HG03342 (cell line): Measurements from ENCODE around the gene DBNL.
A peak's percentile ranks its signal among the peaks of the same experiment; 100 is the strongest.
"Not testable (repeated sequence)": the region's sequence is repeated elsewhere in the genome, so short reads cannot be mapped to it uniquely, and the experiment has no call there.

Experiments used
- ATAC-seq: cut with Tn5 transposase; IDR thresholded peaks from one replicate; pipeline ENCODE4 v1.9.1; 2021; ENCODE audit warnings: mild to moderate bottlenecking, moderate library complexity; ENCODE audit not compliant: unreplicated experiment

DBNL gene

DNA sequence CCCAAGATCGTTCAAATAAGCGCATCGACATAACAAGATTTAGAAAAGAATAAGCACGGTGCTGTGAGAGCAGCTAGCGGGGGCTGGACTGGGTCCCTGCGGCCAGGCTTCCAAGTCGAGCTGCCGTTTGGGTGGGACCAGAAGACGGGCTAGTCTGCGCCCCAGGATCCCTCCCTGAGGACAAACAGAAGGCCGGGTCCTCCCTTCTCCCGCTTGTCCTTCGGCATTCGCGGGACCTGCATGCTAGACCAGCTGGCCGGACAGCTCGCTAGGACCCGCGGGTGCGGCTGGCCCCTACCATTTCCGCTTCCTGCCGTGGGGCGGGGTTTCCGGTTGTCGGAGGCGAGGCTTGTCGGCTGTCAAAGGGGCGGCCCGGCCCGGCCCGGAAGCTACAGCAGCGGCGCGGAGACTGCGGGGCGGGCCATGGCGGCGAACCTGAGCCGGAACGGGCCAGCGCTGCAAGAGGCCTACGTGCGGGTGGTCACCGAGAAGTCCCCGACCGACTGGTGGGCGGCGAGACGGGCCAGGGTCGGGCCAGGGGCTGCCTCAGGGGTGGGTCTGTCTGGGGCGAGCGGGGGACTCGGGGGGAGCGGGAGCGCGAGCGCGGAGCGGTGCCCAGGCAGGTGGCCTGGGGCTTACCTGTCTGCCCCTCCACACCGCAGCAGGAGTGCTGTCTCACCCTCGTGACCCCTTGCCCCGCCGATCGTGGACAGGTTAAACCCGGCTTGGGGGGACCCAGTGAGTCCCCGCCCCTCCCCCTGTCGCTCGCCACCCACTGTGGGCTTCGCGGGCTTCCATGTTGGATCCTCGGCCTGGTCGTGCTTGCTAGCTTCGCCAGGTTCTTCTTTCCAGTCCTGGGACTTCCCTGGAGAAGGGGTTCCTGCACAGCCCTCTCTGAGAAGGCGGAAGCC lies at the start of gene DBNL:
Gene DBNL (plus strand): TSS at position 388 of the 911 bp plus-strand sequence. CDS start 36 bp downstream, at position 424.
- peak; percentile 75 for ATAC-seq

DNA sequence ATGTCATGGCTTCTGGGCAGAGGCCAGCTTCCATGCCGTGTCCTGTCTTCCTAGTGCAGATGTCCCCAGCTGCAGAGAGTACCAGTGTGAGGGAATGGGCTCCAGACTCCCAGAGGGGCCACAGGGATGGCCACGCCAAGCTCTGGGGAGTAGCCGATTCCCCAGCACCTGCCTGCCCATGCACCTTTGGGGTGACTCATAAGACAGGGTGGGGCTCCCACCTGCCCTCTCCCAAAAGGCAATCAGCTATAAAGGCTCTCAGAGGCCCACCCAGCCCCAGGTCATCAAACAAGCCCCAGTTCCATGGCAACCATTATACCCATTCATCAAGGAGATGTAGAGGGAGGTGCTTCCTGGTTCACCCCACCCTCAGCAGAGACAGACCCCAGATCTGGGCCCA lies 47.0 kb upstream of the DBNL start, which contains the start of gene SPDYE1:
Gene SPDYE1 (plus strand): TSS at position 366 of the 400 bp plus-strand sequence. CDS start 2,053 bp downstream, outside the sequence.
- not testable (repeated sequence) for ATAC-seq

DNA sequence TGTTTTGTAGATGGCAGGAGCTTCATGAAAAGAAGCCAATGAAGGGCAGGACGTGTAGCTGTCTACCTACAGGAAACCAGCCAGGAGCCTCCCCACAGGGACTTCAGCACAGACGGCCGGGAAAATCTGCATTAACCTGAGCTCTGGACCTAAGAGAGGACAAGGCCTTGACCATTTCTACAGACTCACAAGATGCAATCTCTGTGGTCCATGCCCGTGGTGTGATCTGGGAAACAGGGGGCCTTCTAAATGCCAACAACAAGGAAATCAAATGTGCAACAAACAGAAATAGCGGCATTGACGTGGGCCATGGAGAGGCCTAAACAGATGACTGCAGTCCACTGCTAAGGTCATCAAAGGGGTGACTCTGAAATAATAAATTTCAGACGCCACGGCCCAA lies 32.4 kb upstream of the DBNL start:
- ATAC-seq: not testable (repeated sequence)

DNA sequence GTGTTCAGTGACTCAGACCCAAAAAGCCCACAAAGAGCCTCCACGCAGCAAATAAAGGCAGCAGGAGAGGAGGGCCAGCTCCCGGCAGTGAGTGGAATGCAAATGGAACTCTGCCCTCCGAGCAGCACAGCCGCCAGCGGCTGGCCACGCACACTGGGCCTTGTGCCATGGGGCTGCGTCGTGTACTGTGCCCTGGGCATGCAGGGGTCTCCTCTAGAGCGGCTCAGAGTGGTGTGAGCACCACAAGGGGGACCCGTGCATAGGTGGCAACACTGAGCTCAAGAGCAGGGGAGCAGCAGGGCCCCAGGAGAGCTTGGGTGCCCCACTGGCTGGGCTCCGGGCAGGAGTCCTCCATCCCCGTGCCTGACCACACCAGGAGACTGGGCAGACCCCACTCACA lies 29.4 kb upstream of the DBNL start:
- not testable (repeated sequence) for ATAC-seq

DNA sequence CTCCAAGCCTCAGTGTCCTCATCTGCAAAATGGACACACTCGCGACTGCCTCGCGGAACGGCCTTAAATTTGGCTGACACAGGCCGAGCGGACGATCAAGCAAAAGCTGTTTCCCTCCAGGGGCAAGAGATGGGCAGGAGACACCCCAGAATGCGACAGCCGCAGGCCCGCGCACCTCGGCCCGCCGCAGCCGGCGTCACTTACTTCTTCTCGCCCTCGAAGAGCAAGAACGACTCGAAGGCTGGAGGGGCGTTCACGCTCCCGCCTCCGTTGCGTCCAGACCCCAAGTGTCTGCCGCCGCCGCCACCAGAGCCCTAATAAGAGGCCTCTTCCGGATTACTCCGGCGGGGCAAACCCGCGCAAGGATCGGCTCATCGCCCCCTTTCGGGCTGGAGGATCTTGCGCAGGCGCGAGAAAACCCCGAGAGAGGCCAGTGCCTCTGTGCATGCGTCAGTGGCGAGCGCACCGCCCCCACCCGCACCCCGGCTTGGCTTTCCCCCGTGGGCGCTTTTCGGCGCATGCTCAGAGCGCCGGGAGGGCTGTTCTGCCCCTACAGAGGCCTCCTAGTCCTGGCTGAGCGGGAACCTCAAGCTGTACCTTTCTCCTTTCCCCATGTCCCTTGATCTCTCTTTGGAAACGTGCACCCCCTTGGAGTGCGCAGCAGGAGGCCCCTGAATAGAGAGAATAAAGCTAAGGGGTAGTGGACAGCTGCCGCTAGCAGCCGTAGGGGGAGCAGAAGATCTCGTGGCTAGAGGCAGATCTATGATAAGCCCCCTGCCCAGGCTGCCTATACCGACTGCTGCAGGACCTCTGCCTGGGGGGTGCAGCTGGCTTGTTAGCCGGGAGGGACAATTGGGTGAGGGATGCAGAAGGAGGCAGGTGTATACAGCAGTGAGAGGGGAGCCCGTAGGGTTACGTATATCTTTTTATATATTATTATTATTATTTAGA lies 25.4 kb upstream of the DBNL start:
- ATAC-seq: peak; percentile 84

DNA sequence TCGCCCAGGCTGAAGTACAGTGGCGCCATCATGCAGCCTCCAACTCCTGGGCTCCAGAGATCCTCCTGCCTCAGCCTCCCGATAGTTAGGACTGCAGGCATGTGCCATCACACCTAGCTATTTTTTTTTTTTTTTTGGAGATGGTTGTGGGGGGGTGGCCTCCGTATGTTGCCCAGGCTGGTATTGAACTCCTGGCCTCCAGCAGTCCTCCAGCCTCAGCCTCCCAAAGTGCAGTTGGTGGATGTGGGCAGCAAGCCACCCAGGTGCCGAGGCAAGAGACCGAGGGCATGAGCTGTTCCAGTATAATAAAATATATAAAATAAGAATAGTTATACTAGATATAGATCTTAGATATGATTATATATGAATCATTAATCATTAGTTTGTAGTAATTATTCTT lies 24.7 kb upstream of the DBNL start:
- ATAC-seq: not testable (repeated sequence)

DNA sequence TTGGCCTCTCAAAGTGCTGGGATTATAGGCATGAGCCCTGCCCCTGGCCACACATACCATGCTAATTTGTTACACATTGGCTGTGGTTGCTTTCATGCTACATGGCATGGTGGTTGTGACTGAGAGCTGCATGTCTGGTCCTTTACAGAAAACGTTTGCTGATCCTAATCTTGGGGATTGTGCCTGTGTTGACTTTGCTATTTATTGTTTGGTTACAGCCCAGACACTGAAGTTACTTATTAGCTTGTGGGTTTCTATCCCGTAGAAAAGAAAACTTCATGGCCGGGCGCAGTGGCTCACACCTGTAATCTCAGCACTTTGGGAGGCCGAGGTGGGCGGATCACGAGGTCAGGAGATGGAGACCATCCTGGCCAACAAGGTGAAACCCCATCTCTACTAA lies 22.4 kb upstream of the DBNL start:
- not testable (repeated sequence) for ATAC-seq

DNA sequence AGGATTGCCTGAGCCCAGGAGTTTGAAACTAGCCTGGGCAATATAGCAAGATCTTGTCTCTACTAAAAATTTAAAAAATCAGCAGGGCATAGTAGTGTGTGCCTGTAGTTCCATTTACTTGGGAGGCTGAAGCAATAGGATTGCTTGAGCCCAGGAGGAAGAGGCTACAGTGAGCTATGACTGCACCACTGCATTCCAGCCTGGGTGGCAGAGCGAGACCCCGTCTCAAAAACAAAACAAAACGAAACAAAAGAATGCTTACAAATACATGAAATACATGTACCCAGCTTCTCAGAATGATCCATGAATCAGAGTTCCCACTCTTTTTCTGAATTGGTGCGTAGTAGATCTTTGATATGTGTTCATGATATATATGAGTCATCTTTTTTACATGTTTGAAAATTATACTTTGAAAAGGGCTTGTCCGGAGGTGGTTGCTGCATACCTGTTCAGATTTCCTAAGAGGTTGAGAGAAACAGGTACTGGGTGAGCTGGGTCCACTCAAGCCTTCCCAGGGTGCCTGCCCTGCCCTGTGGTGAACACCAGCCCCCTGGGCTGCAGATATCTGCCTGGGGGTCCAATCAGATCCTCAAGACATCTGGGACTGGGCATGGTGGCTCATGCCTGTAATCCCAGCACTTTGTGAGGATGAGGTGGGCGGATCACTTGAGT lies 21.6 kb upstream of the DBNL start:
- ATAC-seq: not testable (repeated sequence)

DNA sequence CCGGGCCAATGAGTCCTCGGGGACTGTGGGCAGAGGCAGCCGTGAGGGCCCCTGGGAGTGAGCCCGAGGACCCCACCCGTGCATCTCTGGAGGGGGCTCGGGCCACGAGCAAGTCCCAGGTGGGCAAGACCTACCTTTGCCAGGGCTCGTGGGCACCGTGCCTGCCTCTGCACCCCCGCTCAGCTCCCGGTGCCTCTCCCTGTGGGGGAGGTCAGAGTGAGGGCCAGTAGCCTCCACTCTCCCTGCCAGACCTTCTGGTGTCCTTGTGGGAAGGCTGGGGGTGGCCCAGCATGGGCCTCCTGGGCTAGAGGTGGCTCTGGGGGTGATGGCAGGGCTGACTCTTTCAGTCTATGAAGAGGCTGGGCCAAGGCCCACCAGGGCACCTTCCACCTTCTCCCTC lies 15.1 kb upstream of the DBNL start:
- not testable (repeated sequence) for ATAC-seq

DNA sequence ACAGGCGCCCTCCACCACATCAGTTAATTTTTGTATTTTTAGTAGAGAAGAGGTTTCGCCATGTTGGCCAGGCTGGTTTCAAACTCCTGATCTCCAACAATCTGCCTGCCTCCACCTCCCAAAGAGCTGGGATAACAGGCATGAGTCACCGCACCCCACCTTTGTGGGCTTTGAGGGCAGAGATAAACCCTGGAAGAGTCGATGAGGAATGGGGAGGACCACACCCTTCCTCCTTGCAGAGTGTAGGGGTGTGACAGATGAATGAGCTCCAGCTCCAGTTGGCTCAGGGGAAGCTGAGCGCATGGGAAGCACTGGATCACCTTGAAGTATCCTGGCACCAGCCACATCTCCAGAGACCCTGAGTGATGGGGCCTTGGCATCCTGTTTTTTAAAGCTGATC lies 14.5 kb upstream of the DBNL start:
- not testable (repeated sequence) for ATAC-seq

DNA sequence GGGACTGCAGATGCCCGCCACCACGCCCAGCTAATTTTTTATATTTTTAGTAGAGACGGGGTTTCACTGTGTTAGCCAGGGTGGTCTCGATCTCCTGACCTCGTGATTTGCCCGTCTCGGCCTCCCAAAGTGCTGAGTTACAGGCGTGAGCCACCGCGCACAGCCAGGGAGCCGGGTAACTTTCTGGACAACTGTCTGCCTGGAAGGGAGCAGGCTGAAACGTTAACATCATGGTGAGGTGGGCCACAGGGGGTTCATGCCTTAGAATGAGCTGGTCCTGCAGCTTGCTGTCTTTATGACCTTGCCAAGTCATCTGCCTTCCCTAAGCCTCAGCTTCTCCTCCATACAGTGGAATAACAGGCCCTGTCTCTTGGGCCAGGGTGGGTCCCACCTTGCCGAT lies 13.2 kb upstream of the DBNL start:
- ATAC-seq: not testable (repeated sequence)

DNA sequence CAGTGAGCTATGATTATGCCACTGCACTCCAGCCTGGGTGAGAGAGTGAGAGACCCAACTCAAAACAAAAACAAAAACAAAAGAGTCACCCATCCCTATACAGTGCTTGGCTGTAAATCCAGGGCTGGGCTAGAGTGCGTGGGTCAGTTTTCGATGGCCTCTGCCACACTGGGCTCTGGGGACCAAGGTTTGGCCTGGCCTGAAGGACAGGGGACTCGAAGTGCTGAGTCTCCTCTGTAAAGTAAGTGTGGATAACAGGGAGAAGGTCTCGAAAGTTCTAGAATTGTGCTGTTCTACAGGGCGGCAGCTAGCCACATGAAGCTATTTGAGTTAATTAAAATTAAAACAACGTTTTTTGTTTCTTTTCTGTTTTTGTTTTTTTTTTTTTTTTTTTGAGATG lies 12.5 kb upstream of the DBNL start:
- not testable (repeated sequence) for ATAC-seq

DNA sequence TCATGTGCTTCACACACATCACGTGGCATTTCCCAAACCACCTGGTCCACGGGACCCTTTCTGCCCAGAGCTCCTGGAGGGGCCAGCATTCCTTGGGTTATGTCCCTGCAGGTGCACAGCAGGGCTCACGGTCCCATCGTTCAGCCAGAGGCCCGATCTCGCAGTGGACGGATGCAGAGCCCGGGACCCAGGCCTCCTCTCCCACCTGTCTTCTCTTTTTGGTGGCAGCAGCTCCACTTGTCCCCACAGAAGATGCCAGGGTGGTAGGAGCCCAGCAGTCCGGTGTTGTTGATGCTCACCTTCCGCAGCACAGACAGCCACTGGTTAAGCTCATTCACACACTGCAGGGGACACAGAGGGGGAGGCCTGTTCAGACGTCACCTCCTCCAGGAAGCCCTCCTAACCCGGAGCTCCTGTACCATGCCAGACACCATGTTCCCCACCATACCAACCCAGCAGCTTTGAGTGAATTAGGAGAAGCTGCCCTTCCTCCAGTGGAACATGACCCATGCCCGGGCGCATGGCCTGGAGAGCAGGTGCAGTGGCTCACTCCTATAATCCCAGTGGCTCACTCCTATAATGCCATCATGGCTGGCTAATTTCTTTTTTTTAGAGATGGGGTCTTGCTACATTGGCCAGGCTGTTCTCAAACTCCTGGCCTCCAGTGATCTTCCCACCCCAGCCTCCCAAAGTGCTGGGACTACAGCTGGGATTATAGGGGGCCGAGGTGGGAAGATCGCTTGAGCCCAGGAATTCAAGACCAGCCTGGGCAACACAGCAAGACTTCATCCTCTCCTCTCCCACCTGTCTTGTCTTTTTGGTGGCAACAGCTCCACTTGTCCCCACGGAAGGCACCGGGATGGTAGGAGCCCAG lies 10.3 kb upstream of the DBNL start:
- ATAC-seq: not testable (repeated sequence)

DNA sequence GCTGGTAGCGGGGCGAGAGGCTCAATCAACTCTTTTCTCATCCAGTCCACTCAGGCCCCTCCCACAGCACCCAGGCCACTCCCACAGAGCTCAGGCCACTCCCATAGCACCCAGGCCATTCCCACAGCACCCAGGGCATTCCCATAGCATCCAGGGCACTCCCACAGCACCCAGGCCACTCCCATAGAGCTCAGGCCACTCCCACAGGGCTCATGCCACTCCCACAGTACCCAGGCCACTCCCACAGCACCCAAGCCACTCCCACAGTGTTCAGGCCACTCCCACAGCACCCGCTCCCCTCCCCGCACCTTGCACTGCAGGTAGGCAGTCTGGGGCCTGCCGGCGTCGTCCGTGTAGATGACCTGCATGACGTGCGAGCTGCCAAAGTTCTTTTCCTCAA lies 8.1 kb upstream of the DBNL start:
- not testable (repeated sequence) for ATAC-seq

DNA sequence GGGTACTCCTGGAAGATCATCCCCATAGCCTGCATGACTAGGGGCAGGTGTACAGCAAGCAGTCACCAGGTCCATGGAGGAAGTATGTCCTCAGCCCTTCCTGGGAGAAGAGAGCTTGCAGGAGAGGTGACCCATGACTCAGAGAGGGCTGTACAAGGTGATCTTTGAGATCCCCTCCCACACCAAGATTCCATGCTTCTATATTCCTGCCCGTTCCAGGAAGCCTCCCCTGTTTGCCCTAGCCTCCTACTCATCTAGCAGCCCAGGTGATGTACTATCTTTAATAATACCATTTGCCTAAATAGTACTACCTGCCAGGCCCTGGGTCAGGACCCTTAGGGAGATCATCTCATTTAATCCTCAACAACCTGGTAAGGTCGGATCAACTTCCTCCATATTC lies 6.6 kb upstream of the DBNL start:
- not testable (repeated sequence) for ATAC-seq

DNA sequence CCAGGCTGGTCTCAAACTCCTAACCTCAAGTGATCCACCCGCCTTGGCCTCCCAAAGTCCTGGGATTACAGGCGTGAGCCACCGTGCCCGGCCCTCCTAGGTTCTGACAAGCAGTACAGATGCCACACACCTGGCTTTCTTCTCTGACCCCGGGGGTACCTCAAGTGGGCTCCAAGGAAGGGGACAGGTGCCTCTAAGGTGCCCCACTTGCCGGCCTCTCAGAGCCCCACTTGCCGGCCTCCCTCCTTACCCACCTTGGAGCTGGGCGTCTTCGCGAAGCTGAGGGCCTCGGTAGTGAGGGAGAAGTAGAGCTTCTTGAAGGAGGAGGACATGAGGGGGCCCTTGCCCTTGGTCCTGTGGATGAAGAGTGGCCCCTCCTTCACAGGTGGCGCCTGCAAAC lies 5.9 kb upstream of the DBNL start:
- ATAC-seq: not testable (repeated sequence)

DNA sequence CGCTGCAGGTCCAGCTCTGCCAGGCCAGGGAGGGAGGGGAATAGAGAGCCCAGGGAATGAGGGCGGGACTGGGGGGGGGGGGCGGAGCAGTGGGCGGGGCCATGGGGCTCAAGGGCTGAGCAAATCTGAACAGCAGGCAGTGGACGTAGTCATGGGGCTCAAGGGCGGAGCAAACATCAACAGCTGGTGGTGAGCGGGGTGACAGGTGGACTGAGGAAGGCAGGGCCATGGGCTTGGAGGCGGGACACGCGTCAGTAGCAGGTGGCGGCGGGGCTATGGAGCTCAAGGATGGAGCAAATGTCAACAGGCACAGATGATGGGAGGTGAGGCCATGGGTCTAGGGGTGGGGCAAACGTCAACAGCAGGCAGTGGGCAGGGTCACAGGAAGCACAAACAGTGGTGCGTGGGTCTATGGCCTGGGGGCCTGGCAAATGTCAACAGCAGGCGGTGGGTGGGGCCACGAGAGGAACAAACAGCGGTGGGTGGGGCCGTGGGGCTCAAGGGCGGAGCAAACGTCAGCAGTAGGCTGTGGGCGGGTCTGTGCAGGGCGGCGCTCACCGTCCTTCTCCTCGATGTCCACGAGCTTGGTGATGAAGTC lies 5.4 kb upstream of the DBNL start:
- ATAC-seq: peak; percentile 58

DNA sequence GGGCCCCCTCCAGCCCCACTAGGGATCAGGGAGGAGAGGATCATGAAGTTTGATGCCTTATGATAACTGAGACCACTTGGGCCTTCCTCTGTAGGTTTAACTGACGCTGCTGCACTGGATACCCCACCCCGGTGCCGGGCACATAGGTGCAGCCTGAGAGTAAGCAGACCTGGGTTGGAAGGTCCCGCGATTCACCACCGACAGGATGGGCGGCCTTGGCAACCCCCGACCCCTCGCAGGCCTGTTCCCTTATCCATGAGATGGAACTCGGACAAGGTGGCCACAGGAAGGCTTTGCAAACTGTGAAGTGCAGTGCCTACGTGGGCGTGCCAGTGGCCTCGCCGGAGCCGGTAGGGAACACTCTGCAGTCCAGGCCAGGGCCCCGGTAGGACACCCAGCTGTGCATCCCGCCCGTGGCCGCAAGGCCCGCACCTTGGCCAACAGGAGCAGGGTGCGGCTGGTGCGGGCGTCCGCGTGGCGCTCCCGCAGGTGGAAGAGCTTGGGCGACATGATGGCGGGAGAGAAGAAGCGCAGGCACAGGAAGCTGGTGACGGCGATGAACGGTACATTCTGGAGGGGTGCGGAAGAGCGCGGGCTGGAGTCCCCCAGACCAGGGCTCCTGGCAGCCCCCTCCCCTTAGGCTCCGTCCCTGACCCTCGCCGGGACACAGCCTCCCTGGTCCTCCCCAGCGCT lies 4.6 kb upstream of the DBNL start:
- ATAC-seq: peak; percentile 6

DNA sequence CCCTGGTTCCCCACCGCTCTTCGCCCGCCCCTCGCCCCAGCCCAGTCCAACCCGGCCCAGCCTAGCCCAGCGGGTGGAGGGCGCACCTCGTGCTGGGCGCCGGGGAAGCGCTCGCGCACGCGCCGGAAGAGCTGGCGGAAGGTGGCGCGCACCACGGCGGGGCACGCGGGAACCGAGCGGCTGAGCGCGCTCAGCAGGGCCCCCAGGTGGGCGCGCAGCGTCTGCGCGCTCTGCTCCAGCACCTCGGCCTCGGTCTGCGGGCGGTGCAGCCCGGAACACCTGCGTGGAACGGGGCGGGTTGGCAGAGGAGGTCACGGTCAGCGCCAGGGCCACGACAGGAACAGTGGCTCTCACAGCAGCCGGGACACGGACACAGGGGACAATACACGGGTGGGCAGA lies 4.0 kb upstream of the DBNL start:
- ATAC-seq: peak; percentile 45
